NCI-H774 (cell line): ENCODE results near the gene PPP6R1.
A peak's percentile ranks its signal among the peaks of the same experiment; 100 is the strongest.

Source experiments
- DNase-seq: peaks from one replicate; lab custom pipeline; 2025; lab: John Stamatoyannopoulos, UW

Gene PPP6R1

DNA sequence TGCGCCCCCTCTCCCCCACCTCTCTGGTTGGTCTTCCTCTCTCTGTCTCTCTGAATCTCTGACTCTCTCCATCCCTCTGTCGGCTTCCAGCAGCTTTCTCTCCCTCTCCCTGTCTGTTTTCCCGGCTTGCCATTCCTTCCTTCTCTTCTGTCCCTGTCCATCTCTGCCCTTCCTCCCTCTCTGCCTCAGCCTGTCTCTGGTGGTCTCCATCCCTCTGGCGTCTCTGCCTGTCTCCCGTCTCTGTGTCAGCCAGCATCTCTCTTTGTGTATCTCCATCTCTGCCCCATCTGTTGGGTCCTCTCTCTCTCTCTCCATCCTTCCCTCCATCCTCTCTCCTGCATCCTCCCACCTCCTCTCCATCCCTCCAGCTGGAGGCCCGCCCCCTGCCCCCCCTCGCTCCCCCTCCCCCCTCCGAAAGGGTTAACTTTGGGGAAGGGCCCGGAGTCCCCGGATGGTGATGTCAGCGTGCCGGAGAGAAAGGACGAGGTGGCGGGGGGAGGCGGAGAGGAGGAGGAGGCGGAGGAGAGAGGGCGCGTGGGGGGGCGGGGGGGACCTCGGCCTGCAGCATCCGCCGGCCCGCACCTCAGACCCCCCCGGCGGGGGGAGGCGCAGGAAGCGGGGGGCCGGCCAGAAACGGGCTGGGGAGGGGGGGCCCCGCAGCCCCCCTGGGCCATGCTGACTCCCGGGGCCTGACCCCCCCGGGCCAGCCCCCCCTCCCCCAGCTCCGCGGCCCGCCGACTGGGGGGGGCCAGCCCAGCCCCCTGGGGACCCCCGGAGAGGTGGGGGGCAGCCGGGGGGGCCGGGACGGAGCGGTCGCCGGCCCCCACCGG, 24.9 kb upstream of the PPP6R1 start, which contains the start of gene BRSK1:
TSS of gene BRSK1 (plus strand) at position 450 of the 830 bp plus-strand sequence. CDS start 446 bp downstream, outside the sequence.
- peak; percentile 74 for DNase-seq

DNA sequence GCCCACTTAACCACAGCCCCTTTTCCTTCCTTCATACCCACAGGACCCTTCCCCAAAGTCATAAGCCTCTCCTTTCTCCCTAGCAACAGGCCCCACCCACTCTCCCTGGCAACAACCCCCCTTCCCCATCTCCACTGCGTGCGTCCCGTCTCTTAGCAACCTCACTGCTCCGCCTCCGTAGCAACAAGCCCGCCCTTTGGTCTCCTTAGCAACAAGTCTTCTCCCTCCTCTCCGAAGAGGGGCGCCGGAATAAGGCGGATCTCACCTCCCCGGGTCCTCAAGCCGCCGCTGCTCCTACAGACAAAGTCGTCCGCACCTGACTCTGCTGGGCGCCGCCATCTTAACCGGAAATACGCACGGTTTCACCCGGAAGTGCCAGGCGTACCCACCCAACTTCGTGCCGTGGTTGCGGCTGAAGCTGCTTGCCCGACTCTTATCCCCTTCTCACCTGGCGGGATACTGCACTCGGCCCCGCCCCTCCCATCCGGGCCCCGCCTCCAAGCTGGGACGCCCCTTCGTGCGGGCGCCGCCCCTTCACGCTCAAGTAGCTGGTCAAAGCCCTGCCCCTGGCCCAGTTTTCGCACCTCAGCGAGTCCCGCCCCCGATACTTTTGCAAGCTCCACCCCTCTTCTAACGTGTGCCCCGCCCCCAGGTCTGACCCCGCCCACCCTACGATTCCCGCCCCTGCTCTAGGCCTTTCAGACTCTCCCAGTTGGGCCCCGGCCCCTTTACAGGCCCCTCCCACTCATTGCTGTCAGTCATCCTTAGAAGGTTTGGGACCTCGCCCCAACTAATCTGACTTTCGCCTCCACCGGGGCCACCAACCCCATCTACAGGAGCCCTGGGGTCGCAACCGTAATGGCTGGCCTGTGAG, 21.2 kb upstream of the PPP6R1 start, which contains the start of gene HSPBP1:
TSS of gene HSPBP1 (minus strand) at position 341 of the 874 bp plus-strand sequence. CDS start 502 bp downstream, outside the sequence.
- peak; percentile 95 for DNase-seq

DNA sequence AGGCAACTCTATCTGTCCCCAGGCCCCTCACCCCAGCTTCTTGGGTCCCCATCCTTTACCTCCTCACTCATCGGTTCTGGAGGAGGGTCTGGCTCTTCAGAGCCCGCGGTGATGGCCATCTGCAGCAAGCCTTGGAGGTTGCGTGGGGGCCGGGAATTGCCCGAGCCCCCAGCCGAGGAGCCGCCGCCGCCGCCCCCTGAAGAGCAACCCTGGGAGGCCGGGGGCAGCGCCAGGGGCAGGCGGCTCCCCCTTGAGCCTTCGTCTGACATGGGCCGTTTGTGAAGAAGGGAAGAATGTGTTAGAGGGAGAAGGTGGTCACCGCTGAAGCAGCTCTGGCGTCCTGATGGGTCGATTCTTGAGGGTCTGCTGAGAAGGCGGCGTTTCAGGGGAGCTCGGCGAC, 20.5 kb upstream of the PPP6R1 start:
- no peak for DNase-seq

DNA sequence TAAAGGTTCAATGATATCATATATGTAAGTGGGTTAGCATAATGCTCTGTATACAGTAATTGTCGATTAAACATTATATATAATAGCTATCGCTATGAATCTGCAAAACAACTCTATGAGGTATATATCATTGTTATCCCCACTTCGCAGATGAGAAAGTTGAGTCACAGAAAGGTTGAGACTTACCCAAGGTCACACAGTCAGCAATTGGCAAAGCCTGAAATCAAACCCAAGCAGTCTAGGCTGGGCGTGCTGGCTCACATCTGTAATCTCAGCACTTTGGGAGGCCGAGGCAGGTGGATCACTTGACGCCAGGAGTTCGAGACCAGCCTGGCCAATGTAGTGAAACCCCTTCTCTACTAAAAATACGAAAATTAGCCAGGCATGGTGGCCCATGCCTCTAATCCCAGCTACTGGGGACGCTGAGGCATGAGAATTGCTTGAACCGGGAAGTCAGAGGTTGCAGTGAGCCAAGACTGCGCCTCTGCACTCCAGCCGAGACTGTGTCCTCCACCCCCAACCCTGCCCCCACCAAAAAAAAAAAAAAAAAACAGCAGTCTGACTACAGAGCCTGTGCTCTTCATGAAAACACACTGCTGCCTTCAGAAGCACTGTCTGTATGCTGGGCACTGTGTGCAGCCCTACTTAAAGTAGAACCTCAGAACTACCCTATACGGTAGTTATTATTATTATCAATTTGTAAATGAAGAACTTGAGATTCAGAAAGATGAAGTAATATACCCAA, 19.7 kb upstream of the PPP6R1 start:
- DNase-seq, result no peak

DNA sequence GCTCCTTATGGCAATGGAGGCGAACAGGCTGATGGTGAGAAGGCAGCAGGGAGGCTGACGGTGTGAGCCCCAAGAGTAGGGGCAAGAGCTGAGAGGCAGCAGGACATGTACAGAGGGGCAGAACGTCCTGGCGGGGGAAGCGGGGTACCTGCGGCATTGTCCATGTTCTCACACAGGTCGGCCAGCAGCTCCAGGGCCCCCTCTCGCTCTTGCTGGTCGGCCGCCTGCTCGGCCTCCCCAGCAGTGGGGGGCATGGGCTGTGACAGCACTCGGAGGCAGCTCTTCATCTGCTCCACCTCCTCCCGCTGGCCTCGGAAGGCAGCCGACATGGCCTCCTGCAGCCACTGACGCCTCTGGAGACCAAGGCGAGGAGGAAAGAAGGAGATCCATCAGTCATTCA, 18.7 kb upstream of the PPP6R1 start:
- DNase-seq, result no peak

DNA sequence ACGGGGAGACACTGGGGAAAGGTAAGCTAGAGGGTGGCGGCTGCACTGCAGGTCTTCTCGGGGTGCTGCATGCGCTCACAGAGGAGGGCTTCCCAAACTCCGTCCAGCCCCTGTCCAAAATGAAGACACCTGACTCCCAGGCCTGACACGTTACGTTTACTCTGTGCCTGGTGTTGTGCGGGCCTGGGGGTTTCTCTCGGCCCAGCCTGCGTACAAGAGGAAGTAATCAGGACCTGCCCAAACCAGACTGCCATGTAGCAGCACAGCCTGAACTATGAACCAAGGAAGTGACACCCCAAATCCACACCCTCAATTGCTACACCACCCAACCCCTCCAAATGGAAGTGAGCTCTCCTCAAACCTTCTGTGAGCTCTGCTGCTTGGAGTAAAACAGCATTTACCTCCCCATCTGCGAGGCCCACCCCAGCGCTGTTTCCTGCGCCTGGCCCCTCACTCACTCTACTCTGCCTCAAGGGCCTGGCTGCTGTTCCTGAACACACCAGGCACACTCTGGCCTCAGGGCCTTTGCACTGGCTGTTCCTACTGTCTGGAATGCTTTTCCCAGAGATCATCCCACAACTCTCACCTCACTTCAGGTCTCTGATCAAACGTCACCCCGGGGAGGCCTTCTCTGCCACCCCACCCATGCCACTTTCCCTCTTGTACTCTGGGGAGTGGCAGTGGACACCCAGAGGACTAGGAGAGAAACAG, 18.1 kb upstream of the PPP6R1 start:
- DNase-seq, result no peak

DNA sequence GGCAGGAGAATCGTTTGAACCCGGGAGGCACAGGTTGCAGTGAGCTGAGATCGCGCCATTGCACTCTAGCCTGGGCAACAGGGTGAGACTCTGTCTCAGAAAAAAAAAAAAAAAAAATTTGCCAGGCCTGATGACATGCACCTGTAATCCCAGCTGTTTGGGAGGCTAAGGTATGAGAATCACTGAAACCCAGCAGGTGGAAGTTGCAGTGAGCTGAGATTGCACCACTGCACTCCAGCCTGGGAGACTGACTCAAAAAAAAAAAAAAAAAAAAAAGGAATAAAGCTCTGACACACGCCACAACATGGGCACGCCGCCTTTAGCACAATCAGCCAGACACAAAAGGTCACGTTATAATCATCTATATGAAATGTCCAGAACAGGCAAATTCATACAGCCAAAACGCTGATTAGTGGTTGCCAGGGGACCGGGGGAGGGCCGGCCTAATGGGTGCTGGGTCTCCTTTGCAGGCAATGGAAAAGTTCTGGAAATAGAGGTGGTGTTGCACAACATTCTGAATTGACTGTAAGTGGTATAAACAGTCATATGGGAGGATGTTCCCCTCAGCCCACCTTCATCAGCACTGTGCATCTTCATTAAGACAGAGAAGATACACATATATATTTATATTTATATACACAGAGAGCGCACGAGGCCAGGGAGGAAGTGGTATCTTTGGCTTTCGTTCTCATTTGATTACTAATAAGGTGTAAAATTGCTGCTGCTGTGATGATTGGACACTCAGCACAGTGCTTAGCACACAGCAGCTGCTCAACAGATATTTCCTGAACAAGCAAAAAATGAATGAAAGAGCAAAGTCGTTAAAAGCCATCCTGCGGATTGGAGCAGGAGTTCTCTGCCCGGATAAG, 17.3 kb upstream of the PPP6R1 start:
- DNase-seq, result no peak

GRCh38 chr19:55273978-55274707, 15.3 kb upstream of the PPP6R1 start:
- no peak for DNase-seq

DNA sequence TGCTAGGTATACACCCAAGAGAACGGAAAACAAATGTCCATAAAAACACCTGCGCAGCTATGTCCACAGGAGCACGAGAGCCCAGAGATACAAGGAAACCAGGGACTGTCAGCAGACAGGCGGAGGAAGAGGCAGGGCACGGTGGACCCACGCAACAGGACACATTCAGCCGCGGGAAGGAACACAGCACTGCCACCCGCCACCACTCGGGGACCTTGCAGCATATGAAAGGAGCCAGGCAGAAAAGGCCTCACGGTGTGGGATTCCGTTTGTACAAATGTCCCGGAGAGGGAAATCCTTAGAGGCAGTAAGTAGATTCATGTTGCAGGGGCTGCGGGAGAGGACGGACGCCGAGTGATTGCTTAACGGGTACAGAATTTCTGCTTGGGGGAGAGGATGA, 13.3 kb upstream of the PPP6R1 start:
- no peak for DNase-seq

DNA sequence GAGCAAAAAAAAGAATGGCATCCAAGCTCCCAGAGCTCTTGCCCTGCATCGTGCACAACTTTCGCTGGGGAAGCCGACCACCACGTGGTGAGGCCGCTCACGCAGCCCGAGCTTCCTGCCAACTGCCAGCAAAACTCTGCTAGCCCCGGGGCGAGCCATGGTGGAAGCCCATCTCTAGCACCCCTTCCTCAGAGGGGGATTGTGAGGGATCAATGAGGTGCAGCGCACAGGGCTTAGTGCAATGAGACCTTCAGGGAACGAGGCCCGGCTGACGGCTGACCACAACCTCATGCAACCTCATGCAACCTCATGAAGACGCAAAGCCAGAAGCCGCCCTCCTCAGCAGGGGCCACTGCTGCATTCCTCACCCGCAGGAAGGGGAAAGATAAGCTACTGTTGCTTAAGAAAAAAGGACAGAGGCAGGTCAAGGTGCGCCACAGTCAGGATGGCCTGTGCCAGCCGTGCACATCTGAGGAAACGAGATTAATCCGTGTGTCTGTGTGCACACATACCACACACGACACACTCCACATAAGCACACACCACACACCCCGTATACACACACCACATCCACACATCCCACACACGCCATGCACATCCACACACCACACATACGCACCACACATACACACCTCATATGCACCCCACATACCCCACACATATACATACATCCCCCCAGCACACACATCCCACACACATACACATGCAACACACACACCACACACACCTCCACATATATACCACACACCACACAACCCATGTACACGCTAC, 11.5 kb upstream of the PPP6R1 start:
- DNase-seq, result no peak

DNA sequence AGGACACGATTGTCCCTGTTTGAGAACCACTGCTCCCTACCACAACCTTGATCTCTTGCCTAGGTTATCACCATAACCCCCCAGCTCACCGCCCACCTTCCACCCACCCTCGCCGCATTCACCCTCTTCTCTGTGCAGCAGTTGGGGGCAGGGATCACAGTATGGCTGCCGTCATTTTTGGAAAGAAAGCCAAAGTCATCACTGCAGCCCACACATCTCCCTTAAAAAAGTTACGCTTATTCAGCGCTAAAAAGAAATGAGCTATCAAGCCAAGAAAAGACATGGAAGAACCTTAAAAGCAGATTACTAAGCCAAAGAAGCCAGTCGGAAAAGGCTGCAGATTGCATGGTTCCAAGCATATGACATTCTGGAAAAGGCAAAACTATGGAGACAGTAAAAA, 10.5 kb upstream of the PPP6R1 start:
- no peak for DNase-seq

- DNase-seq, result no peak
Measured at GRCh38 chr19:55266840-55267239, 8.0 kb upstream of the PPP6R1 start.

GRCh38 chr19:55266404-55266803, 7.6 kb upstream of the PPP6R1 start:
- no peak for DNase-seq

DNA sequence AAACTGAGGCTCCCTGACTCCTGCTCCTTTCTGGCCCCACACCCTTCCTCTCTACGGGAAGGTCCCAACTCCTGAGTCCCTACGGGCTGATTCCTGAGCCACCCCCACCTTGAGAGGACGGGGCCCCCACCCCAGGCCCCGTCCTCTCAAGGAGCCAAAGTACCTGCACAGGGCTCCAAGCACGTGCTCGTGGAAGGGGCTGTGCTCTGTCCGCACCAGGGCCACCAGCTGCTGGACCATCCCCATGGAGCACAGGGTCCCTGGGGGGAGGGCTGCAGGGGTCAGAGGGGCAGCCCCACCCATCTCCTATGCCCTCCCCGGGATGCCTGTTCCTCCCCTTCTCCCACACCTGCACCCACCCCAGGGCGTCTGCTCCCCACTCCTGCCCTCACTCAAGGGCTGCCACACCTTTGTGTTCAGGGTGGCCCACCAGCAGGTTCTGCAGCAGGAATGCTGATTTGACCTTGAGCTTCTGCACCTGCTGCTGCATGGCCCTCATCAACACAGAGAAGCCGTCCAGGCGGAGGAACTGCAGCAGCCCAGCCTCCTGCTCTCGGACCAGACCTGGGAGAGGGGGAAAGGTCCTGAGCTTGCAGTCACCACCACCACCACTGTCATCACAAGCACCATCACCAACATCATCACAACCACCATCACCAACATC, 7.0 kb upstream of the PPP6R1 start:
- DNase-seq, result no peak

DNA sequence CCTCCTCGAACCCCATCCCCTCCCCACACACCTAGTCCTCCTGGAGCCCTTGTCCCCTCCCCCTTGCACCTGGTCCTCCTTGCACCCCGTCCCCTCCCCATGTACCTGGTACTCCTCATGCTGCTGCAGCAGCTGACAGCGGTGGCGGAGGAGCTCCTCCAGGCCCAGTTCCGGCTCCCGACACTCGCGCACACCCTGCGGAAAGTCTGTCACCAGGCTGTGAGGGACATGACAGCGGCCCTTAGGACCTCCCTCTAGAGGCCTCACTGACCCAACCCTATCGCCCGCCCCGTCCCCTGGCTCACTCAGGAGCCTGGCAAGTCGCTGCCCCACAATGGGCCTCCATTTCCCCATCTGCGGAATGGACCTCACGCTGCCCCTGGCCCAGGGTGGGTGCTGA, 6.4 kb upstream of the PPP6R1 start:
- no peak for DNase-seq

DNA sequence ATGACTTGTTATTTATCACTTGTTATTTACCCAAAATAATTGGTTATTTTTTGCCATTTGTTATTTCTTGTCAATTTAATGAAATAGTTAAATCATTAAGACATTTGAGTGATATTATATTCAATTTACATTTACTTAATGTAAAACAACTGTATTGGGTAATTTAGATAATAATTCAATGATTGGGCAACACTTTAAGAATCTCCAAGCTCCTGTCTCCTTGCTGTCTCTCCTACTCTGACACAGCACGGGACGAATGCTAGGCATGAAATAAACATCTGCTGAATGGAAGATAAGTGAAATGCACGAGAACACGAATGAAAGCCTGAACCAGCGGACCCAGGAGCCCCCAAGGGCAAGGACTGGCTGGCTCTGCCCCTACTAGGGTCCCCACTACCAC, 5.7 kb upstream of the PPP6R1 start:
- no peak for DNase-seq

DNA sequence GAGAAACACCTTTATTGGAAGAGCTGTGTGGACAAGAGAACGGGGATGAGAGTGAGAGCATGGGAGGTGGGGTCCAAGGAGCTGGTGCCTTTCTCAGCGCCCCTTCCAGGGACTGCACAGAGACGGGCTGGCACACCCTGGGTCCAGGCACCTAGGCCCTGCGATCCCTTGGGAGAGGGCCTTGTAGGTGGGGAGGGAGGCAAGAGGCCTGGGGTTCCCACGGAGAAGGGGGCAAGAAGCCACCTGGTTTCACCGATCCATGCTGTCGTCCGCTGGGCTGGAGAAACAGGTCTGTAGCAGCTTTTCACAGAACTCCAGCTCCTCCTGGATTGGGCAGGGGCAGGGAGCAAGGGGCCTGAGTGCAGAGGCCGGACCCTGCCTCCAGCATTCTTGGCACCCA, 3.5 kb upstream of the PPP6R1 start:
- DNase-seq, result no peak

- no peak for DNase-seq
Measured at GRCh38 chr19:55261671-55262126, 2.9 kb upstream of the PPP6R1 start.
